ENCODE results near the gene GINS2. TPM values are rescaled to one million over a fixed set of nuclear protein-coding genes. Genes with fewer than 3 reads are reported as not detected.

GINS2 gene
- total and polyA plus RNA-seq, 2 of the 4 experiments (the other 2 are of a cell fraction), result 12.0 to 13.4 TPM

Small RNA genes lying within 50 kb of the gene (microRNA-seq; reads per million reads assigned to microRNA genes)
- gene RN7SL381P (ENCODE audit: insufficient read depth, insufficient read length), result not detected

Small RNA genes lying within 50 kb of the gene (small RNA-seq; reads per million reads assigned to genes)
- gene RN7SL381P, result 0 to 0.60 (median 0) reads per million in 5 experiments

Other genes with a start within 250 kb of the GINS2 start
- 9.4 and 14.9 TPM in 2 replicates for gene GSE1, start 75.6 kb downstream of the GINS2 start, total RNA-seq (2012; rRNA removed)
- gene GSE1, start 75.6 kb downstream of the GINS2 start, polyA plus RNA-seq (2012; rRNA removed), result 25.5 and 30.8 TPM in 2 replicates
- 4.5 and 5.0 TPM in 2 replicates for gene C16orf74, start 62.1 kb upstream of the GINS2 start, total RNA-seq (2012; rRNA removed)
- gene C16orf74, start 62.1 kb upstream of the GINS2 start, polyA plus RNA-seq (2012; rRNA removed), result 12.2 and 18.5 TPM in 2 replicates
- 23.7 and 28.3 TPM in 2 replicates for gene EMC8, start 110.6 kb upstream of the GINS2 start, total RNA-seq (2012; rRNA removed)
- 48.9 and 54.7 TPM in 2 replicates for gene EMC8, start 110.6 kb upstream of the GINS2 start, polyA plus RNA-seq (2012; rRNA removed)
- gene COX4I1, start 110.7 kb upstream of the GINS2 start, total RNA-seq (2012; rRNA removed), result 392 and 397 TPM in 2 replicates
- gene COX4I1, start 110.7 kb upstream of the GINS2 start, polyA plus RNA-seq (2012; rRNA removed), result 700 and 845 TPM in 2 replicates
- not detected in 2 replicates for gene IRF8, start 210.2 kb upstream of the GINS2 start, total RNA-seq (2012; rRNA removed)
- gene IRF8, start 210.2 kb upstream of the GINS2 start, polyA plus RNA-seq (2012; rRNA removed), result not detected in 2 replicates